Right atrium auricular region (tissue), 2 donors: ENCODE results near the gene BZW2. TPM values are rescaled to one million over a fixed set of nuclear protein-coding genes. Genes with fewer than 3 reads are reported as not detected.
A peak's percentile ranks its signal among the peaks of the same experiment; 100 is the strongest.

Experiments used
- DNase-seq: peaks from one replicate; pipeline ENCODE4 v3.0.0-alpha.2; 2019; ENCODE audit warnings: low spot score
- H3K27ac ChIP-seq, 2 donors: fragments of 200-600 bp; sonication (generic); 1 replicate in 1 of 2; 2 replicates in 1 of 2; pipeline ENCODE4 v1.5.1; 2016 to 2019
- H3K27me3 ChIP-seq, 2 donors: fragments of 200-600 bp; sonication (generic); one replicate each; pipeline versions ENCODE4 v1.5.1 to v1.6.0; 2017 to 2019
- H3K36me3 ChIP-seq: fragments of 200-600 bp; sonication (generic); one replicate; pipeline ENCODE4 v1.5.1; 2016
- H3K4me1 ChIP-seq, 2 donors: fragments of 200-600 bp; sonication (generic); one replicate each; pipeline versions ENCODE4 v1.5.1 to v1.6.0; 2017 to 2019
- H3K4me3 ChIP-seq, 2 donors: fragments of 200-600 bp; sonication (generic); 1 replicate in 1 of 2; 2 replicates in 1 of 2; pipeline ENCODE4 v1.5.1; 2017 to 2019; ENCODE audit warnings: mild to moderate bottlenecking in 1 of 2, moderate library complexity in 1 of 2
- H3K9me3 ChIP-seq, 2 donors: fragments of 200-600 bp; sonication (generic); one replicate each; pipeline ENCODE4 v1.5.1; 2019
- total RNA-seq, 2 donors: library from RNA; depleted of rRNA; stranded (reverse); fragments of >200 nt; gene quantifications; one replicate each; pipeline ENCODE4 v1.1.0, GENCODE V29; 2016
- TF ChIP-seq, protein P1 (sequence below), 2 donors: fragments of 200-600 bp; sonication (generic); IDR thresholded peaks; one replicate each; pipeline ENCODE4 v1.5.1; 2019; ENCODE audit warnings: antibody characterized with exemption in 2 of 2

The BZW2 gene
- total RNA-seq, 2 donors from 2014 or later, result 206 to 292 TPM

DNA sequence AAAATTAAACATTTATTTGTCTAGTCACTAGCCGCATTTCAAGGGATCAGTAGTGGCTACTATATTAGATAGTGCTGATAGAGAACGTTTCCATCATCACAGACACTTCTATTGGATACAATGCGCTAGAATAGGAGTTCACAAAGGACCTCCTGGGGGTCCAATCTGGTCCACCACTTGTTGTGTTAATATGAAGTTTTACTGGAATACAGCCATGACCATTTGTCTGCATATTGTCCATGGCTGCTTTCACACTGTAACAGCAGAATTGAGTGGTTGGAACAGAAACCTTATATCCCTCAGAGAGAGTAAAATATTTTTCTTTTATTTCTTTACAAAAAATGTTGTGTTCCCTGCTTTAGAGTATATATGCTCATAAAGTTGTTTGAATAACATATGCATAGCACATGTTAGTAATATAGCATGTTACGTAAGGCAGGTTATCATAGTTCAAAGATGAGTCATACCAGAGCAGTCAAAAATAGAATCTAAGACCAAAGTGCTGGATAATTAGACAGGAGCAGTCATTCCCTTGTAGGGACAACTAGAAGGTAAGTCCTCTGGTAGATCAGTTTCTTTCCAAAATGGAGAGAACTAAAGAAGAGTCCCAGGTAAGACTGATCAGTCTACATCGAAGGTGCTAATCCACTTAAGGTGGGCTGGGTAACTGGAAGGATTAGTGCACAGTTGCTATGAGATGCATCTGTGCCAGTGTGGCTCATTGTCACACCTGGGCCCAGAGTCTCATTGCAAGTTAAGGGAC lies 14.9 kb downstream of the BZW2 start:
- TF ChIP-seq, protein P1, sequence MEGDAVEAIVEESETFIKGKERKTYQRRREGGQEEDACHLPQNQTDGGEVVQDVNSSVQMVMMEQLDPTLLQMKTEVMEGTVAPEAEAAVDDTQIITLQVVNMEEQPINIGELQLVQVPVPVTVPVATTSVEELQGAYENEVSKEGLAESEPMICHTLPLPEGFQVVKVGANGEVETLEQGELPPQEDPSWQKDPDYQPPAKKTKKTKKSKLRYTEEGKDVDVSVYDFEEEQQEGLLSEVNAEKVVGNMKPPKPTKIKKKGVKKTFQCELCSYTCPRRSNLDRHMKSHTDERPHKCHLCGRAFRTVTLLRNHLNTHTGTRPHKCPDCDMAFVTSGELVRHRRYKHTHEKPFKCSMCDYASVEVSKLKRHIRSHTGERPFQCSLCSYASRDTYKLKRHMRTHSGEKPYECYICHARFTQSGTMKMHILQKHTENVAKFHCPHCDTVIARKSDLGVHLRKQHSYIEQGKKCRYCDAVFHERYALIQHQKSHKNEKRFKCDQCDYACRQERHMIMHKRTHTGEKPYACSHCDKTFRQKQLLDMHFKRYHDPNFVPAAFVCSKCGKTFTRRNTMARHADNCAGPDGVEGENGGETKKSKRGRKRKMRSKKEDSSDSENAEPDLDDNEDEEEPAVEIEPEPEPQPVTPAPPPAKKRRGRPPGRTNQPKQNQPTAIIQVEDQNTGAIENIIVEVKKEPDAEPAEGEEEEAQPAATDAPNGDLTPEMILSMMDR (IDR thresholded peaks at IDR 0.05), result no peak
- no peak for DNase-seq
- no peaks in the 10 kb centered on the region for H3K27me3 ChIP-seq
- peaks cover 1% of the 10 kb centered on the region for H3K36me3 ChIP-seq
- no peak overlapping the region for H3K4me3 ChIP-seq
- H3K4me1 ChIP-seq, result peaks cover 0 to 30% of the 10 kb centered on the region in 2 donors
- H3K9me3 ChIP-seq, result no peaks in the 10 kb centered on the region
- H3K27ac ChIP-seq, result peak overlapping the region; percentile 69 to 83

DNA sequence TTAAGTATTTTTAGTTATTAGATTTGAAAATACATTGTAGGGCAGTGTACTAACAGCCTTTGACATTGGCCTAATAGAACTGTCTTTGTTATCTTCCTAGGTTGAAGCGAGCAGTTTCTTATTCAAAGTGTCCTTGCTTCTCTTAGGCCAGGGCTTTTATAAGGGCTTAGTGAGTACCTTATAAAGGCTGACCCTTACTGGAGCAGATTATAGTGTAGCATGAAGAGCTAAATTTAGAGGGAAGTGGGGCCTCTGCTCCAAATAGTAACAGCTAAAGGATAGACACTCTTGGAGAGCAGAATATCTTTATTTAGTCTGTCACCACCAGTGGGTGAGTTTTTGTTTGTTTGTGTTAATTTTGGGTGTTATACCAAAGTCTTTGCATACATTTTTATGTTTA lies 15.9 kb downstream of the BZW2 start:
- Histone ChIP-seq H3K4me1 (peaks cover 0 to 23% of the 10 kb centered on the region in 2 donors), H3K4me3 (peak overlapping the region; percentile 5 to 30), H3K27ac (peak overlapping the region; percentile 69 to 83), H3K27me3 (no peaks in the 10 kb centered on the region), H3K9me3 (no peaks in the 10 kb centered on the region), H3K36me3 (peaks cover 9% of the 10 kb centered on the region)
- TF ChIP-seq, protein P1 (IDR thresholded peaks at IDR 0.05), result no peak
- no peak for DNase-seq

DNA sequence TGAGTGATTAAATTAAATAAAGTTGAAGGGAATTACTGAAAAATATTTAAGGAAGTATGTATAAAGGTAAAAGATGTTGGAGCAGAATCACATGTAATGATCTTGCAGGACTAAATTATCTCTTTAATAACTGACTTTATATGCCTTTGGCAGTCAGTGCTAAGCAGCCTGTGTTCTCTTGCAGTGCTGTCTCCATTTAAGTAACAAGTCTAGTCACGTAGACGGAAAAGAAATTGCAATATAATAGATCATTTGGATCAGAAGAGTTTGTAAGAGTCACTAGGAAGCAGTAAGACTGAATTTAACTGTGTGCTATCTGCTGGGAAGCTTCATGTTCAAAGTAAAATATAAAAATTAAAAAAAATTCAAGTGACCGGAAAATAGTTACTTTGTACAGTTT lies 21.4 kb downstream of the BZW2 start:
- no peak for DNase-seq
- Histone ChIP-seq H3K4me1 (peaks cover 0 to 20% of the 10 kb centered on the region in 2 donors), H3K27me3 (no peaks in the 10 kb centered on the region), H3K9me3 (no peaks in the 10 kb centered on the region), H3K36me3 (peaks cover 9% of the 10 kb centered on the region), H3K4me3 (no peak overlapping the region), H3K27ac (peak overlapping the region; percentile 73 to 85)
- TF ChIP-seq, protein P1 (IDR thresholded peaks at IDR 0.05), result no peak

DNA sequence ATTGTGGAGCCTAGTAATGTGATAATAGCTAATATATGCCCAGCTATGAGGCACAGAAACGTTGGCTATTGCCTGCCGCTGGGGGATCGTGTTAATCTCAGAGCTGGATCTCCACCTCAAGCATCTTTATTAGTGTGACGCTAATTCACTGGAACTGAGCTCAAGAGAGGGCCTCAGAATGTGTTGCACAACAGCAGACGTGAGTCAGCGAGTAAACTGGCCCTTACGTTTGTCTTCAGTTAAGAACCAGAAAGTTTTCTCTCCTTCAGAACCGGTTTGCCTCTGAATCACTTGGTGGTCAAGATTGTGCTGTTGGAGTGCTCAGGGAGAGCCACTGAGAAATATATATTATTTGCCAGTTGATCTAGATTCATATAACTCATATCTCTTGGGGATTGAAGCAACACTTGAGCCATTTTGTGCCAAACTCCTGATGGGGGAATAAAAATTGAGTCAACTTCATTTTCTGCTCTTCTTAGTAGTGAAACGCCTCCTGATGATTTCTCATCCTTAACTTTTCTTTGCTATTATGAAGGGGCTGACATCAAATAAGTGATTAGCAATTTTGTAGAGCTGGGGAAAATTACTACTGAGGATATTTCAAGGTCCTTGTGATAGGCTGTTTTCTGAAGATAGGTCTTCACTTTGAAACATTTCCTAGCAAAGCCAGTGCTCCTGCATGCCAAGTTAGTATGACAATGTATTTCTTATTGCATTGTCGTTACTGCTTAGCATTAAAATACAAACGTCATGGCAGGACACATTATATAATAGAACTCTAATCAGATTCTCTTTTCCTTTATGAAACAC lies 22.3 kb downstream of the BZW2 start:
- Histone ChIP-seq H3K27me3 (no peaks in the 10 kb centered on the region), H3K27ac (peak overlapping the region; percentile 73 to 85), H3K9me3 (no peaks in the 10 kb centered on the region), H3K4me1 (peaks cover 0 to 20% of the 10 kb centered on the region in 2 donors), H3K4me3 (no peak overlapping the region), H3K36me3 (peaks cover 9% of the 10 kb centered on the region)
- peak; percentile 90 for DNase-seq
- TF ChIP-seq, protein P1 (IDR thresholded peaks at IDR 0.05), result no peak

DNA sequence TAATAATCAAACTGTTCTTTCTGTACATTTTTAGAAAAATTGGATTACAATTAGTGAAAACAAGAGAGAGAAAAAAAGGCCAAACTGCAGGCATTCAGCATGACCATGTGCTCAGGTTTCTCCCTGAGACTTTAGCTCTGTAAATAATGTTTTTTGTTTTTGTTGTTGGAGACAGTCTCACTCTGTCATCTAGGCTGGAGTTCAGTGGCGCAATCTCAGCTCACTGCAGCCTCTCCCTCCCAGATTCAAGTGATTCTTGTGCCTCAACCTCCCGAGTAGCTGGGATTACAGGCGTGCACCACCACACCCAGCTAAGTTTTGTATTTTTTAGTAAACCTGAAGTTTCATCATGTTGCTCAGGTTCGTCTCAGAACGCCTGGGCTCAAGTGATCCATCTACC lies 23.0 kb downstream of the BZW2 start:
- TF ChIP-seq, protein P1 (IDR thresholded peaks at IDR 0.05), result no peak
- H3K9me3 ChIP-seq, result no peaks in the 10 kb centered on the region
- DNase-seq, result no peak
- peak overlapping the region; percentile 73 to 85 for H3K27ac ChIP-seq
- H3K4me3 ChIP-seq, result no peak overlapping the region
- peaks cover 9% of the 10 kb centered on the region for H3K36me3 ChIP-seq
- H3K27me3 ChIP-seq, result no peaks in the 10 kb centered on the region
- peaks cover 0 to 20% of the 10 kb centered on the region in 2 donors for H3K4me1 ChIP-seq
